Measurements from ENCODE around the gene PROSER2. TPM values are rescaled to one million over a fixed set of nuclear protein-coding genes. Genes with fewer than 3 reads are reported as not detected.
A peak's percentile ranks its signal among the peaks of the same experiment; 100 is the strongest.

The PROSER2 gene
- total and polyA plus RNA-seq, 4 donors = 2.4 to 5.0 (median 4.0) TPM

- Histone ChIP-seq H3K27me3 (ENCODE audit: control insufficient read depth, insufficient read depth, low read length) (no peaks in the 10 kb centered on the region), H3K9me3 (ENCODE audit: control insufficient read depth, insufficient read depth, low read length) (no peaks in the 10 kb centered on the region), H3K36me3 (ENCODE audit: control insufficient read depth, insufficient read depth, low read length) (no peaks in the 10 kb centered on the region), H3K4me3 (ENCODE audit: low read depth, low read length) (no peak overlapping the region), H3K4me1 (ENCODE audit: control insufficient read depth, insufficient read depth, low read length) (no peaks in the 10 kb centered on the region), H3K27ac (ENCODE audit: low read depth, low read length) (no peak overlapping the region)
- WGBS (ENCODE audit: insufficient coverage) = 91% methylated on average over 8 of the region's 13 CpGs
- DNase-seq (ENCODE audit: low read depth in 4 of 6, low spot score in 6 of 6) = no peak
Observed at GRCh38 chr10:11813855-11814567, 9.1 kb upstream of the PROSER2 start.

GRCh38 chr10:11819027-11819426, 4.1 kb upstream of the PROSER2 start:
- WGBS (ENCODE audit: insufficient coverage) = no CpG with 5 or more reads among the region's 3 CpGs

GRCh38 chr10:11822026-11822756, 965 bp upstream of the PROSER2 start:
- no peaks in the 10 kb centered on the region for H3K9me3 ChIP-seq (ENCODE audit: control insufficient read depth, insufficient read depth, low read length)
- no peak for DNase-seq (ENCODE audit: low read depth in 4 of 6, low spot score in 6 of 6)
- peaks cover 4% of the 10 kb centered on the region for H3K4me1 ChIP-seq (ENCODE audit: control insufficient read depth, insufficient read depth, low read length)
- H3K36me3 ChIP-seq (ENCODE audit: control insufficient read depth, insufficient read depth, low read length) = no peaks in the 10 kb centered on the region
- no peak overlapping the region for H3K4me3 ChIP-seq (ENCODE audit: low read depth, low read length)
- no peak overlapping the region for H3K27ac ChIP-seq (ENCODE audit: low read depth, low read length)
- no CpG with 5 or more reads among the region's 5 CpGs for WGBS (ENCODE audit: insufficient coverage)
- peaks cover 8% of the 10 kb centered on the region for H3K27me3 ChIP-seq (ENCODE audit: control insufficient read depth, insufficient read depth, low read length)

More at GRCh38 chr10:11819027-11819426, 4.1 kb upstream of the PROSER2 start:
- peaks cover 8% of the 10 kb centered on the region for H3K27me3 ChIP-seq (ENCODE audit: control insufficient read depth, insufficient read depth, low read length)
- H3K27ac ChIP-seq (ENCODE audit: low read depth, low read length) = no peak overlapping the region
- no peaks in the 10 kb centered on the region for H3K9me3 ChIP-seq (ENCODE audit: control insufficient read depth, insufficient read depth, low read length)
- no peak overlapping the region for H3K4me3 ChIP-seq (ENCODE audit: low read depth, low read length)
- no peaks in the 10 kb centered on the region for H3K36me3 ChIP-seq (ENCODE audit: control insufficient read depth, insufficient read depth, low read length)
- DNase-seq (ENCODE audit: low read depth in 4 of 6, low spot score in 6 of 6) = no peak
- peaks cover 4% of the 10 kb centered on the region for H3K4me1 ChIP-seq (ENCODE audit: control insufficient read depth, insufficient read depth, low read length)

- Histone ChIP-seq H3K27ac (ENCODE audit: low read depth, low read length) (no peak overlapping the region), H3K4me3 (ENCODE audit: low read depth, low read length) (peak overlapping the region; percentile 58), H3K36me3 (ENCODE audit: control insufficient read depth, insufficient read depth, low read length) (no peaks in the 10 kb centered on the region), H3K4me1 (ENCODE audit: control insufficient read depth, insufficient read depth, low read length) (peaks cover 4% of the 10 kb centered on the region), H3K27me3 (ENCODE audit: control insufficient read depth, insufficient read depth, low read length) (peaks cover 8% of the 10 kb centered on the region), H3K9me3 (ENCODE audit: control insufficient read depth, insufficient read depth, low read length) (no peaks in the 10 kb centered on the region)
- 40% methylated on average over 1 of the region's 8 CpGs for WGBS (ENCODE audit: insufficient coverage)
- DNase-seq (ENCODE audit: low read depth in 4 of 6, low spot score in 6 of 6) = no peak
Observed at GRCh38 chr10:11822809-11823121, 391 bp upstream of the PROSER2 start.

GRCh38 chr10:11823989-11824346, 812 bp downstream of the PROSER2 start:
- Histone ChIP-seq H3K27me3 (ENCODE audit: control insufficient read depth, insufficient read depth, low read length) (peaks cover 8% of the 10 kb centered on the region), H3K9me3 (ENCODE audit: control insufficient read depth, insufficient read depth, low read length) (no peaks in the 10 kb centered on the region), H3K27ac (ENCODE audit: low read depth, low read length) (peak overlapping the region; percentile 69), H3K4me1 (ENCODE audit: control insufficient read depth, insufficient read depth, low read length) (peaks cover 4% of the 10 kb centered on the region), H3K36me3 (ENCODE audit: control insufficient read depth, insufficient read depth, low read length) (no peaks in the 10 kb centered on the region), H3K4me3 (ENCODE audit: low read depth, low read length) (peak overlapping the region; percentile 58)
- no CpG with 5 or more reads among the region's 6 CpGs for WGBS (ENCODE audit: insufficient coverage)
- DNase-seq (ENCODE audit: low read depth in 4 of 6, low spot score in 6 of 6) = peak in 1 of 6 donors; percentile 23

GRCh38 chr10:11824376-11824775, 1.2 kb downstream of the PROSER2 start:
- no peak for DNase-seq (ENCODE audit: low read depth in 4 of 6, low spot score in 6 of 6)
- Histone ChIP-seq H3K4me3 (ENCODE audit: low read depth, low read length) (peak overlapping the region; percentile 58), H3K27me3 (ENCODE audit: control insufficient read depth, insufficient read depth, low read length) (peaks cover 8% of the 10 kb centered on the region), H3K9me3 (ENCODE audit: control insufficient read depth, insufficient read depth, low read length) (no peaks in the 10 kb centered on the region), H3K36me3 (ENCODE audit: control insufficient read depth, insufficient read depth, low read length) (no peaks in the 10 kb centered on the region), H3K4me1 (ENCODE audit: control insufficient read depth, insufficient read depth, low read length) (peaks cover 4% of the 10 kb centered on the region), H3K27ac (ENCODE audit: low read depth, low read length) (peak overlapping the region; percentile 69)
- 69% methylated on average over 2 of the region's 6 CpGs for WGBS (ENCODE audit: insufficient coverage)

GRCh38 chr10:11824825-11825224, 1.7 kb downstream of the PROSER2 start:
- H3K27me3 ChIP-seq (ENCODE audit: control insufficient read depth, insufficient read depth, low read length) = peaks cover 8% of the 10 kb centered on the region
- H3K27ac ChIP-seq (ENCODE audit: low read depth, low read length) = peak overlapping the region; percentile 0
- H3K9me3 ChIP-seq (ENCODE audit: control insufficient read depth, insufficient read depth, low read length) = no peaks in the 10 kb centered on the region
- H3K4me1 ChIP-seq (ENCODE audit: control insufficient read depth, insufficient read depth, low read length) = peaks cover 4% of the 10 kb centered on the region
- 90% methylated on average over 10 of the region's 11 CpGs for WGBS (ENCODE audit: insufficient coverage)
- DNase-seq (ENCODE audit: low read depth in 4 of 6, low spot score in 6 of 6) = no peak
- H3K36me3 ChIP-seq (ENCODE audit: control insufficient read depth, insufficient read depth, low read length) = no peaks in the 10 kb centered on the region
- no peak overlapping the region for H3K4me3 ChIP-seq (ENCODE audit: low read depth, low read length)

- Histone ChIP-seq H3K9me3 (ENCODE audit: control insufficient read depth, insufficient read depth, low read length) (no peaks in the 10 kb centered on the region), H3K36me3 (ENCODE audit: control insufficient read depth, insufficient read depth, low read length) (no peaks in the 10 kb centered on the region), H3K27me3 (ENCODE audit: control insufficient read depth, insufficient read depth, low read length) (peaks cover 8% of the 10 kb centered on the region), H3K27ac (ENCODE audit: low read depth, low read length) (no peak overlapping the region), H3K4me1 (ENCODE audit: control insufficient read depth, insufficient read depth, low read length) (peaks cover 4% of the 10 kb centered on the region), H3K4me3 (ENCODE audit: low read depth, low read length) (no peak overlapping the region)
- no peak for DNase-seq (ENCODE audit: low read depth in 4 of 6, low spot score in 6 of 6)
- WGBS (ENCODE audit: insufficient coverage) = 68% methylated on average over 13 of the region's 19 CpGs
Observed at GRCh38 chr10:11825796-11826414, 2.7 kb downstream of the PROSER2 start.

- H3K27me3 ChIP-seq (ENCODE audit: control insufficient read depth, insufficient read depth, low read length) = peaks cover 8% of the 10 kb centered on the region
- H3K4me1 ChIP-seq (ENCODE audit: control insufficient read depth, insufficient read depth, low read length) = peaks cover 4% of the 10 kb centered on the region
- WGBS (ENCODE audit: insufficient coverage) = 94% methylated on average over 6 of the region's 10 CpGs
Observed at GRCh38 chr10:11827006-11827405, 3.9 kb downstream of the PROSER2 start.

More at GRCh38 chr10:11827006-11827405, 3.9 kb downstream of the PROSER2 start:
- DNase-seq (ENCODE audit: low read depth in 4 of 6, low spot score in 6 of 6) = no peak
- Histone ChIP-seq H3K9me3 (ENCODE audit: control insufficient read depth, insufficient read depth, low read length) (no peaks in the 10 kb centered on the region), H3K4me3 (ENCODE audit: low read depth, low read length) (no peak overlapping the region), H3K27ac (ENCODE audit: low read depth, low read length) (no peak overlapping the region), H3K36me3 (ENCODE audit: control insufficient read depth, insufficient read depth, low read length) (no peaks in the 10 kb centered on the region)
